ENCODE measurements around the gene CAMKMT. TPM values are rescaled to one million over a fixed set of nuclear protein-coding genes. Genes with fewer than 3 reads are reported as not detected.

The CAMKMT gene
- total RNA-seq, 2 experiments from 2014 or later: 12.9 to 13.3 TPM

DNA sequence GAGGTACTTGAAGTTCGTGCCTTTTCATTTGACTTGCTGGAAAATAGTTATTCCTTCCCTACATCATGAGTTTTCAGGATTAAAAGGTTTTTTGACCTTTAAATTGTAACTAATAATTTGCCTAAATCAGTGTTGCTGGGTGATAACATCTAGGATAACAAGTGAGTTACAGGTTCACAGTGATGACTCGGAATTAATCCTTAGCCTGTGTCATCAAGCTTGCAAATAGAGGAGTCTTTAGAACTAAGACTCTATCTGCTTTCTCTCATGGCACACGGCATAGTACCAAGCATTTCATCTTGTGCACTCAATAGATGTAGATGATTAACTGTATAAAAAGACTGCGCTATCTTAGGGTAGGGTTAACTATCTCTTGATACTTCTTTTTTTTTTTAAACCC is 79.5 kb downstream of the CAMKMT start:
- Mint-ChIP-seq H3K9me3 (no peaks in the 10 kb centered on the region), H3K36me3 (peaks cover 26% of the 10 kb centered on the region)

GRCh38 chr2:44442019-44442418 is 80.3 kb downstream of the CAMKMT start:
- H3K9me3 Mint-ChIP-seq: no peaks in the 10 kb centered on the region
- ATAC-seq (ENCODE audit: low read depth): no peak
- H3K4me1 Mint-ChIP-seq: no peaks in the 10 kb centered on the region
- H3K27ac Mint-ChIP-seq: no peak overlapping the region
- no peaks in the 10 kb centered on the region for H3K27me3 Mint-ChIP-seq
- POLR2A ChIA-PET: no interaction called here
- no peak for DNase-seq
- no peak overlapping the region for H3K4me3 Mint-ChIP-seq
- H3K36me3 Mint-ChIP-seq: peaks cover 27% of the 10 kb centered on the region

More for the DNA sequence above, 79.5 kb downstream of the CAMKMT start:
- DNase-seq (no peak), ATAC-seq (ENCODE audit: low read depth) (no peak)
- Mint-ChIP-seq H3K27me3 (no peaks in the 10 kb centered on the region), H3K4me3 (no peak overlapping the region), H3K4me1 (no peaks in the 10 kb centered on the region), H3K27ac (no peak overlapping the region)
- POLR2A ChIA-PET: no interaction called here

GRCh38 chr2:44443517-44443916 is 81.8 kb downstream of the CAMKMT start:
- no peak for DNase-seq
- POLR2A ChIA-PET: no interaction called here
- no peak for ATAC-seq (ENCODE audit: low read depth)
- H3K9me3 Mint-ChIP-seq: no peaks in the 10 kb centered on the region
- H3K4me1 Mint-ChIP-seq: no peaks in the 10 kb centered on the region
- no peak overlapping the region for H3K27ac Mint-ChIP-seq
- peaks cover 24% of the 10 kb centered on the region for H3K36me3 Mint-ChIP-seq
- H3K4me3 Mint-ChIP-seq: no peak overlapping the region
- H3K27me3 Mint-ChIP-seq: no peaks in the 10 kb centered on the region

DNA sequence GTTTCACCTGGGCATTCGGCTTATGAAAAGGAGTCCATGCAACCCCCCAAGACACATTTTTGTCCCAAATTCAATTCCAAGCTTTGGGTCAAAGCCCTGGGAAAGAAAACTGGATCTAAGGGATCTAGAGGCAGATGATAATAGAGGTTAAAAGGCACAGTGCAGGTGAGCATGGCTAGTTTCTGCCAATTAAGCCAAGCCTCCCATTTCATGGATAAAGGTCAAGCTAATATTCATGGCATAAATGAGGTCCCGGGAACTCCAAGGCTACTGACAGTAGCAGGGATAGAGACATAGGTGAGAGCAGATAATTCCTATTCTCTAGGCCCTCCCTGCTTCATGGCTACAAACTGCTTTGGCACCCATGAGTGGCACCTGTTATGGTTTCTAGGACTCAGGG is 83.1 kb downstream of the CAMKMT start:
- Mint-ChIP-seq H3K4me3 (no peak overlapping the region), H3K36me3 (peaks cover 18% of the 10 kb centered on the region), H3K9me3 (no peaks in the 10 kb centered on the region), H3K4me1 (no peaks in the 10 kb centered on the region), H3K27ac (no peak overlapping the region), H3K27me3 (no peaks in the 10 kb centered on the region)
- ATAC-seq (ENCODE audit: low read depth): no peak
- no peak for DNase-seq
- POLR2A ChIA-PET: no interaction called here

DNA sequence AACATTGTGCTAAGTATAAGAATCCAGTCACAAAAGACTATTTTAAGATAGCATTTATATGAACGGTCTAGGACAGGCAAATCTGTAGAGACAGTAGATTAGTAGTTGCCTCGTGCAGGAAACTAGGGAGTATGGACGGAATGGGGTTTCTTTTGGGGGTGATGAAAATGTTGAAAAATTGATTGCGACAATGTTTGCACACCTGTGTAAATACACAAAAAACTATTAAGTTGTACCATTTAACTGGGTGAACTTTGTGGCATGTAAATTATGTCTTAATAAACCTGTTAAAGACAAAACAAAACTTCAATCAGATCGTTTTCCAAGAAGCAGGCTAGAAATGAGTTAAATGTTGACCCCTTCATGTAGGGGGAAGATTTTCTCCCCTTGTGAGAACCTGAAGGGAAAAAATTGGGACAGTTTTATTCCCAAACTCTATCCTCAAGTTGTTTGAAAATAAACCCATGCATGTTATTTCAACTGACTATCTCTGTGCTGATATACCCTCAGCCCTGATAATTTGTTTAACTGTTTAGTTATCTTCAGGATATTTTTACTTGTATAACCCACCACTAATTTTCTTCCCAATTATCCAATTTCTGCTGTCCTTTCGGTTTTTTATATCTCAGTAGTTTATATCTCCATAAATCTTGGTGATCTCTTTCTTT is 87.2 kb downstream of the CAMKMT start:
- POLR2A ChIA-PET: no interaction called here
- Mint-ChIP-seq H3K36me3 (peaks cover 14% of the 10 kb centered on the region), H3K27ac (no peak overlapping the region), H3K4me1 (no peaks in the 10 kb centered on the region), H3K4me3 (no peak overlapping the region), H3K9me3 (no peaks in the 10 kb centered on the region), H3K27me3 (no peaks in the 10 kb centered on the region)
- DNase-seq (no peak), ATAC-seq (ENCODE audit: low read depth) (no peak)

- Mint-ChIP-seq H3K27me3 (no peaks in the 10 kb centered on the region), H3K9me3 (no peaks in the 10 kb centered on the region), H3K36me3 (peaks cover 6% of the 10 kb centered on the region), H3K27ac (no peak overlapping the region), H3K4me1 (no peaks in the 10 kb centered on the region), H3K4me3 (no peak overlapping the region)
- ATAC-seq (ENCODE audit: low read depth) (no peak), DNase-seq (no peak)
- POLR2A ChIA-PET: no interaction called here
Measured at GRCh38 chr2:44450082-44450481, 88.3 kb downstream of the CAMKMT start.

GRCh38 chr2:44450806-44451205 is 89.1 kb downstream of the CAMKMT start:
- no peak overlapping the region for H3K27ac Mint-ChIP-seq
- no peak overlapping the region for H3K4me3 Mint-ChIP-seq
- H3K9me3 Mint-ChIP-seq: no peaks in the 10 kb centered on the region
- H3K36me3 Mint-ChIP-seq: peaks cover 4% of the 10 kb centered on the region
- no peaks in the 10 kb centered on the region for H3K4me1 Mint-ChIP-seq
- DNase-seq (no peak), ATAC-seq (ENCODE audit: low read depth) (no peak)
- POLR2A ChIA-PET: no interaction called here
- H3K27me3 Mint-ChIP-seq: no peaks in the 10 kb centered on the region

DNA sequence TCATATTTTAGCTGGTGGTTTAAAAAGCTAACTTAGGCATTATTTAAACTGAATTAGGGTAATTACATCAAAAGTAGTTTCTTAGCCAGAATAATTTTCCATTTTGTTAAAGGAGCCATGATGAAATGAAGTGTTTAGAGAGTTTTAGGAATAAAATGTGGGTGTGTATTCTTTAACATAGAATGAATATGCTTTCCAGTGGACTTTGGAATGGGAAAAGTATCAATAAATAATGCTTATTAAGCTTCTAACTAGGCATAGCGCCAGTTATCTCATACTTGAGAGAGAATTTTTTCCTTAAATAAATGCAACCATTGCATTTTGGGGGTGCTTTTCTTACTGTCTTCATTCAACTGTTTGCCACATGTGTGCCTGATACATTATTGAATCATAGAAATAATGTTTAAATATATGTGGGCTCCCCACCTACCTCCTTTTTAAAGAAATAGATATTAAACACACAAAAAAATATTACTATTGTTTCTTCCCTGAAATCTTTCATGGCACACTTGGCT is 90.4 kb downstream of the CAMKMT start:
- Mint-ChIP-seq H3K4me1 (no peaks in the 10 kb centered on the region), H3K9me3 (no peaks in the 10 kb centered on the region), H3K4me3 (no peak overlapping the region), H3K36me3 (no peaks in the 10 kb centered on the region), H3K27me3 (no peaks in the 10 kb centered on the region), H3K27ac (no peak overlapping the region)
- DNase-seq: no peak
- POLR2A ChIA-PET: no interaction called here
- no peak for ATAC-seq (ENCODE audit: low read depth)

DNA sequence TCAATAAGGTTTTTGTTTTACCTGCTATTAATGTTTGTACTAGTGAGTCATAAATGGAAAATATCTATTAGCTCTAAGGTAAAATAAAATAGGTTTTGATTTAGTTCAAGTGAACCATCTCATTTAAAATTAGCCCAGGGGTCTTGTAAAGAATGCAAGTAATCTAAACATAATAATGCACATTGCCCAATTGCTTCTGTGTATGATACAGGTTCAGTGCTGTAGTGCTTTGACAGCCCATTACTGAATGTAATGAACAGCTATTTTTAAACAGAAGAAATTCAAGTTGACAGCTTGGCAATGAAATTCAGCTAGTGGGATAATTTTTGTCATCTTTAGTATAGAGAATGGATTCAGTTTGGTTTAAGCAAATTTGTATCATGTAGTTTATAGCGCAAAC is 91.5 kb downstream of the CAMKMT start:
- H3K4me1 Mint-ChIP-seq: no peaks in the 10 kb centered on the region
- POLR2A ChIA-PET: no interaction called here
- H3K4me3 Mint-ChIP-seq: no peak overlapping the region
- ATAC-seq (ENCODE audit: low read depth): no peak
- H3K27me3 Mint-ChIP-seq: no peaks in the 10 kb centered on the region
- no peak overlapping the region for H3K27ac Mint-ChIP-seq
- no peaks in the 10 kb centered on the region for H3K9me3 Mint-ChIP-seq
- no peaks in the 10 kb centered on the region for H3K36me3 Mint-ChIP-seq
- no peak for DNase-seq

- H3K27ac Mint-ChIP-seq: no peak overlapping the region
- ATAC-seq (ENCODE audit: low read depth) (no peak), DNase-seq (no peak)
- no peak overlapping the region for H3K4me3 Mint-ChIP-seq
- POLR2A ChIA-PET: no interaction called here
- no peaks in the 10 kb centered on the region for H3K4me1 Mint-ChIP-seq
- no peaks in the 10 kb centered on the region for H3K9me3 Mint-ChIP-seq
- no peaks in the 10 kb centered on the region for H3K27me3 Mint-ChIP-seq
- peaks cover 1% of the 10 kb centered on the region for H3K36me3 Mint-ChIP-seq
Measured at GRCh38 chr2:44455877-44456276, 94.1 kb downstream of the CAMKMT start.

GRCh38 chr2:44456946-44457345 is 95.2 kb downstream of the CAMKMT start:
- Mint-ChIP-seq H3K27ac (no peak overlapping the region), H3K36me3 (peaks cover 1% of the 10 kb centered on the region), H3K4me1 (no peaks in the 10 kb centered on the region), H3K9me3 (no peaks in the 10 kb centered on the region), H3K4me3 (no peak overlapping the region), H3K27me3 (no peaks in the 10 kb centered on the region)
- DNase-seq (no peak), ATAC-seq (ENCODE audit: low read depth) (no peak)
- POLR2A ChIA-PET: no interaction called here

DNA sequence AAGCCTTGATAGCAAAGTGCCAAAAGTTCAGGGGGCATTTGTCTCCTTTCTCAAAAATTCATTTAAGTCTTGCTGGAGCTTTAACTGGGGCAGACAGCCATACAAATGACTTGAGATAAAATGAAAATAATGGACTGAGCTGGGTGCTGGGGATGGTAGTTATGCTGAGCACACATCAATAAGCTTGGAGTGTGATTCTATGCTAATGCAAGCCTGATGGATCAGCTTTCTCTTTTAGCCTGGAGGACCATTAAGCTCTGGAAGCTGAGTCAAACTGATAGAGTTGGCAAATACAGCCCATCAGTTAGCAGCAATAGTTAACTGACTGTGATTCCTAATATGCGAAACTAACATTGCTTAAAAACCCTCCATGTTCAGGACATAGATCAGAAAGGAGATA is 98.0 kb downstream of the CAMKMT start:
- H3K27me3 Mint-ChIP-seq: no peaks in the 10 kb centered on the region
- H3K4me1 Mint-ChIP-seq: no peaks in the 10 kb centered on the region
- H3K9me3 Mint-ChIP-seq: peaks cover 10% of the 10 kb centered on the region
- no peak overlapping the region for H3K27ac Mint-ChIP-seq
- H3K36me3 Mint-ChIP-seq: peaks cover 1% of the 10 kb centered on the region
- DNase-seq (no peak), ATAC-seq (ENCODE audit: low read depth) (no peak)
- no peak overlapping the region for H3K4me3 Mint-ChIP-seq
- POLR2A ChIA-PET: interaction anchor here (0.6 kb wide), 1 partner anchor 246 kb away, joined by 3 read pairs; no protein-coding TSS in a partner anchor

GRCh38 chr2:44462934-44463849 is 101.4 kb downstream of the CAMKMT start:
- no peaks in the 10 kb centered on the region for H3K27me3 Mint-ChIP-seq
- no peak for ATAC-seq (ENCODE audit: low read depth)
- H3K9me3 Mint-ChIP-seq: peaks cover 10% of the 10 kb centered on the region
- H3K27ac Mint-ChIP-seq: no peak overlapping the region
- H3K36me3 Mint-ChIP-seq: peaks cover 1% of the 10 kb centered on the region
- H3K4me1 Mint-ChIP-seq: no peaks in the 10 kb centered on the region
- DNase-seq: no peak
- POLR2A ChIA-PET: no interaction called here
- H3K4me3 Mint-ChIP-seq: no peak overlapping the region

GRCh38 chr2:44464437-44464836 is 102.7 kb downstream of the CAMKMT start:
- peaks cover 1% of the 10 kb centered on the region for H3K36me3 Mint-ChIP-seq
- no peaks in the 10 kb centered on the region for H3K27me3 Mint-ChIP-seq

More at GRCh38 chr2:44464437-44464836, 102.7 kb downstream of the CAMKMT start:
- POLR2A ChIA-PET: no interaction called here
- DNase-seq (no peak), ATAC-seq (ENCODE audit: low read depth) (no peak)
- no peak overlapping the region for H3K4me3 Mint-ChIP-seq
- H3K27ac Mint-ChIP-seq: no peak overlapping the region
- no peaks in the 10 kb centered on the region for H3K4me1 Mint-ChIP-seq
- peaks cover 10% of the 10 kb centered on the region for H3K9me3 Mint-ChIP-seq

Measured in activated naive CD8-positive, alpha-beta T cell treated with anti-CD3 and anti-CD28 coated beads, Interleukin-2, amount 10 ng/mL, durations not matched to agents 7 days and 5 days (primary cell).